HCT116 (cell line): ENCODE results near the gene LGALS12. TPM values are rescaled to one million over a fixed set of nuclear protein-coding genes. Genes with fewer than 3 reads are reported as not detected.

Experiments
- ATAC-seq: fragments of 200-7000 bp; cut with Tn5 transposase; 2 replicates; pipeline ENCODE4 v1.9.1; 2020; ENCODE audit warnings: mild to moderate bottlenecking, moderate library complexity
- BruUV-seq: library from RNA; stranded (reverse); fragments of 400-500 nt; replicated peaks from 2 replicates; lab custom pipeline; 2021; lab: Mats Ljungman, UMichigan
- CTCF ChIA-PET: fragments of 300-600 bp; sonication (Branson Sonifier 250); formaldehyde crosslinking; loops from one replicate; lab custom pipeline; 2021; ENCODE audit warnings: antibody characterized with exemption; lab: Charles Lee
- POLR2A ChIA-PET: fragments of 300-600, 350-600 bp; sonication (Branson Sonifier 250); formaldehyde crosslinking; loops from one replicate; lab custom pipeline; 2021; ENCODE audit warnings: antibody characterized with exemption; lab: Charles Lee
- RAD21 ChIA-PET, 2 experiments: fragments of 300-600 bp; sonication (Branson Sonifier 250); formaldehyde crosslinking; loops; one replicate each; lab custom pipeline; 2023; ENCODE audit warnings: low total read pairs in 2 of 2; ENCODE audit not compliant: uncharacterized antibody in 2 of 2, unreplicated experiment in 2 of 2, low non-redundant PET in 1 of 2; lab: Charles Lee
- DNase-seq: peaks from one replicate; pipeline ENCODE4 v3.0.0-alpha.2; 2010; ENCODE audit warnings: low read depth, low spot score
- H2AFZ ChIP-seq: fragments of 200-600 bp; shearing (Covaris generic), sonication (generic); 2 replicates; pipeline ENCODE4 v1.6.1; 2017; ENCODE audit warnings: low read depth, mixed run types, mixed read lengths, antibody characterized with exemption, low read length; ENCODE audit not compliant: poor library complexity, severe bottlenecking
- H3K27ac ChIP-seq: 2 replicates; pipeline ENCODE4 v1.5.1; 2012; ENCODE audit warnings: low read depth, low read length
- H3K27me3 ChIP-seq: fragments of 200-600 bp; sonication (generic); 2 replicates; pipeline ENCODE4 v1.6.1; 2016; ENCODE audit warnings: mixed run types, low read length, mixed read lengths; ENCODE audit not compliant: insufficient read depth
- H3K36me3 ChIP-seq, 2 experiments: fragments of 200-500 bp in 1 of 2; fragments of 200-600 bp in 1 of 2; sonication (Bioruptor generic) in 1 of 2; sonication (generic) in 1 of 2; 2 replicates each; pipeline versions ENCODE4 v1.5.1 to v1.6.1; 2014 to 2016; ENCODE audit warnings: low read length in 2 of 2, inconsistent platforms in 1 of 2, mixed read lengths in 1 of 2, mixed run types in 1 of 2; ENCODE audit not compliant: insufficient read depth in 2 of 2, control insufficient read depth in 1 of 2
- H3K4me1 ChIP-seq, 2 experiments: fragments of 200-600 bp in 1 of 2; sonication (generic) in 1 of 2; 2 replicates each; pipeline versions ENCODE4 v1.5.1 to v1.6.1; 2012 to 2017; ENCODE audit warnings: low read length in 2 of 2, inconsistent platforms in 1 of 2, mild to moderate bottlenecking in 1 of 2, mixed read lengths in 1 of 2, mixed run types in 1 of 2, moderate library complexity in 1 of 2; ENCODE audit not compliant: insufficient read depth in 2 of 2, control insufficient read depth in 1 of 2
- H3K4me2 ChIP-seq: fragments of 200-600 bp; sonication (generic); 2 replicates; pipeline ENCODE4 v1.6.1; 2017; ENCODE audit warnings: mixed run types, low read length, mixed read lengths
- H3K4me3 ChIP-seq, 2 experiments: fragments of 200-600 bp in 1 of 2; sonication (generic) in 1 of 2; replicated peaks in 1 of 2; 2 replicates each; pipeline ENCODE4 v1.5.1; 2011 to 2016; ENCODE audit warnings: low read length in 2 of 2, control low read depth in 1 of 2, low read depth in 1 of 2, mild to moderate bottlenecking in 1 of 2, mixed read lengths in 1 of 2, mixed run types in 1 of 2
- H3K79me2 ChIP-seq: fragments of 200-600 bp; sonication (generic); 2 replicates; pipeline ENCODE4 v1.6.1; 2017; ENCODE audit warnings: mild to moderate bottlenecking, mixed run types, low read length, moderate library complexity, mixed read lengths; ENCODE audit not compliant: insufficient read depth
- H3K9ac ChIP-seq: fragments of 200-600 bp; sonication (generic); 2 replicates; pipeline ENCODE4 v1.6.1; 2016; ENCODE audit warnings: low read length, mixed read lengths
- H3K9me2 ChIP-seq: fragments of 200-600 bp; sonication (generic), shearing (Covaris generic); 2 replicates; pipeline ENCODE4 v1.6.1; 2017; ENCODE audit warnings: mixed run types, mild to moderate bottlenecking, moderate library complexity; ENCODE audit not compliant: insufficient read depth
- H3K9me3 ChIP-seq, 2 experiments: fragments of 200-500 bp in 1 of 2; fragments of 200-600 bp in 1 of 2; sonication (Bioruptor generic) in 1 of 2; sonication (generic) in 1 of 2; 2 replicates each; pipeline ENCODE4 v1.6.1; 2014 to 2017; ENCODE audit warnings: low read length in 2 of 2, mixed read lengths in 2 of 2, inconsistent platforms in 1 of 2, low read depth in 1 of 2, mild to moderate bottlenecking in 1 of 2, mixed run types in 1 of 2, moderate library complexity in 1 of 2; ENCODE audit not compliant: control insufficient read depth in 1 of 2, insufficient read depth in 1 of 2
- H4K20me1 ChIP-seq: fragments of 200-600 bp; sonication (generic), shearing (Covaris generic); 2 replicates; pipeline ENCODE4 v1.6.1; 2017; ENCODE audit warnings: mixed run types, mild to moderate bottlenecking, moderate library complexity; ENCODE audit not compliant: insufficient read depth
- ATF3 ChIP-seq: IDR thresholded peaks from 2 replicates; pipeline ENCODE4 v1.6.1; 2012
- CBX3 ChIP-seq: IDR thresholded peaks from 2 replicates; pipeline ENCODE4 v1.6.1; 2012; ENCODE audit warnings: low read depth
- CEBPB ChIP-seq: IDR thresholded peaks from 2 replicates; pipeline ENCODE4 v1.6.1; 2012; ENCODE audit warnings: low read depth
- CTCF ChIP-seq, 3 experiments: fragments of 200-600 bp in 1 of 3; sonication (generic) in 1 of 3; IDR thresholded peaks in 2 of 3; conservative IDR thresholded peaks in 1 of 3; 2 replicates each; pipeline ENCODE4 v1.5.1; 2012 to 2017; ENCODE audit warnings: low read depth in 2 of 3, low read length in 2 of 3, antibody characterized with exemption in 1 of 3, borderline replicate concordance in 1 of 3, control low read depth in 1 of 3, mild to moderate bottlenecking in 1 of 3, mixed read lengths in 1 of 3, mixed run types in 1 of 3, moderate library complexity in 1 of 3; ENCODE audit not compliant: insufficient read depth in 1 of 3
- ELF1 ChIP-seq: IDR thresholded peaks from 2 replicates; pipeline ENCODE4 v1.6.1; 2012; ENCODE audit warnings: low read depth, borderline replicate concordance
- FOSL1 ChIP-seq: IDR thresholded peaks from 2 replicates; pipeline ENCODE4 v1.6.1; 2012; ENCODE audit warnings: low read depth
- JUND ChIP-seq: IDR thresholded peaks from 2 replicates; pipeline ENCODE4 v1.6.1; 2012
- MAX ChIP-seq: IDR thresholded peaks from 2 replicates; pipeline ENCODE4 v1.6.1; 2012
- POLR2AphosphoS5 ChIP-seq: IDR thresholded peaks from 2 replicates; pipeline ENCODE4 v1.6.1; 2011; ENCODE audit warnings: mild to moderate bottlenecking, low read depth, low read length, moderate library complexity
- REST ChIP-seq: IDR thresholded peaks from 2 replicates; pipeline ENCODE4 v1.6.1; 2012; ENCODE audit warnings: low read depth
- SP1 ChIP-seq: IDR thresholded peaks from 2 replicates; pipeline ENCODE4 v1.6.1; 2012; ENCODE audit warnings: low read depth
- SRF ChIP-seq: IDR thresholded peaks from 2 replicates; pipeline ENCODE4 v1.6.1; 2012; ENCODE audit warnings: low read depth
- ZBTB33 ChIP-seq: IDR thresholded peaks from 2 replicates; pipeline ENCODE4 v1.6.1; 2011; ENCODE audit warnings: mild to moderate bottlenecking, low read length, moderate library complexity; ENCODE audit not compliant: insufficient replicate concordance; ENCODE audit errors: extremely low read depth
- ZFX ChIP-seq: fragments of 450-650 bp; IDR thresholded peaks from 2 replicates; pipeline ENCODE4 v1.6.1; 2017
- intact Hi-C: fragments of 100-400 bp; cut with micrococcal nuclease; formaldehyde crosslinking; loops from 2 replicates; pipeline ENCODE4 v1.10.0; 2022
- total RNA-seq: library from RNA; stranded (reverse); gene quantifications from one replicate; pipeline ENCODE4 v1.2.1, GENCODE V29; 2021; ENCODE audit not compliant: unreplicated experiment

LGALS12 gene
- total RNA-seq, 1 experiment from 2014 or later, result not detected

GRCh38 chr11:63563201-63564055 is 57.5 kb downstream of the LGALS12 start, which contains the start of gene PLAAT2:
Gene PLAAT2, minus strand, starts transcription at chr11:63563379. Its CDS starts 55 bp downstream, at chr11:63563324.
- H3K27me3 ChIP-seq, result no peaks in the 10 kb centered on the region
- no peak within 1 kb of the TSS for H2AFZ ChIP-seq
- no peaks in the 10 kb centered on the region for H3K79me2 ChIP-seq
- H3K36me3 ChIP-seq, result no peaks in the 10 kb centered on the region
- H3K9me2 ChIP-seq, result no peaks in the 10 kb centered on the region
- H3K4me3 ChIP-seq, result no peak within 1 kb of the TSS
- DNase-seq (no peak), ATAC-seq (no peak)
- H3K9me3 ChIP-seq, result no peaks in the 10 kb centered on the region
- no peak within 1 kb of the TSS for H3K9ac ChIP-seq
- ChIA-PET RAD21 (no interaction called here), CTCF (no interaction called here), POLR2A (interaction anchor here (0.7 kb wide), 1 partner anchor 123 kb away, joined by 3 read pairs; no protein-coding TSS in a partner anchor)
- H3K4me2 ChIP-seq, result no peak within 1 kb of the TSS
- TF ChIP-seq JUND (no peak), SRF (no peak), REST (no peak), CBX3 (no peak), ZFX (no peak), POLR2AphosphoS5 (no peak), ZBTB33 (no peak), MAX (no peak), SP1 (no peak), ELF1 (no peak), CTCF (IDR thresholded peaks at IDR 0.05 in 2 of 3, conservative IDR thresholded peaks at IDR 0.05 in 1 of 3; ENCODE audit: borderline replicate concordance in 1 of 3, insufficient read depth in 1 of 3, low read depth in 2 of 3, low read length in 2 of 3) (no peak), FOSL1 (no peak), CEBPB (no peak), ATF3 (no peak)
- no TSS peak for BruUV-seq
- intact Hi-C loops, result no loop called here
- H4K20me1 ChIP-seq, result no peaks in the 10 kb centered on the region
- peaks cover 17 to 33% of the 10 kb centered on the region in 2 experiments for H3K4me1 ChIP-seq
- no peak within 1 kb of the TSS for H3K27ac ChIP-seq
